K562 (cell line): ENCODE measurements around the gene NTM.

ENCODE experiments used
- BRF1 ChIP-seq: IDR thresholded peaks from 3 replicates; pipeline ENCODE4 v1.6.1; 2011; ENCODE audit warnings: borderline replicate concordance, mild to moderate bottlenecking; ENCODE audit not compliant: insufficient read length; ENCODE audit errors: extremely low read depth
- CBX3 ChIP-seq, 2 experiments: IDR thresholded peaks; 1 replicate in 1 of 2; 2 replicates in 1 of 2; pipeline ENCODE4 v1.6.1; 2012; ENCODE audit warnings: inconsistent platforms in 2 of 2, low read length in 2 of 2, borderline replicate concordance in 1 of 2, control low read depth in 1 of 2
- E2F3 ChIP-seq: fragments of 250-450 bp; sonication (Bioruptor Pico); IDR thresholded peaks from 2 replicates; pipeline ENCODE4 v1.4.0; 2020; ENCODE audit warnings: mild to moderate bottlenecking
- SIN3B ChIP-seq: fragments of 450-650 bp; IDR thresholded peaks from 2 replicates; pipeline ENCODE4 v1.6.1; 2017; ENCODE audit warnings: low read depth, mild to moderate bottlenecking, moderate library complexity
- TEAD4 ChIP-seq, 2 experiments: sonication (generic) in 1 of 2; formaldehyde crosslinking in 1 of 2; IDR thresholded peaks; 2 replicates each; pipeline versions ENCODE4 v1.6.1 to v1.8.0; 2012 to 2022; ENCODE audit warnings: borderline replicate concordance in 1 of 2, inconsistent platforms in 1 of 2, low read length in 1 of 2, mild to moderate bottlenecking in 1 of 2, missing genetic modification reagents in 1 of 2
- U2AF1 ChIP-seq: fragments of 200-400 bp; formaldehyde crosslinking; optimal IDR thresholded peaks from 2 replicates; pipeline ENCODE3; 2017; ENCODE audit warnings: mild to moderate bottlenecking, low read depth, low read length, moderate library complexity
- ZNF146 ChIP-seq: IDR thresholded peaks from one replicate; pipeline ENCODE4 v1.6.1; 2018; ENCODE audit warnings: missing compliant biosample characterization; ENCODE audit not compliant: unreplicated experiment
- ZNF253 ChIP-seq: fragments of 250-450 bp; sonication (Bioruptor Pico); conservative IDR thresholded peaks from 2 replicates; pipeline ENCODE4 v1.6.1; 2021; ENCODE audit warnings: mild to moderate bottlenecking
- TF ChIP-seq, protein P1 (sequence below), 3 experiments: IDR thresholded peaks in 2 of 3; conservative IDR thresholded peaks in 1 of 3; 2 replicates each; pipeline ENCODE4 v1.5.1; 2011 to 2012; ENCODE audit warnings: low read length in 3 of 3, mild to moderate bottlenecking in 3 of 3, control low read depth in 2 of 3, improper control_type of control experiment in 1 of 3, inconsistent platforms in 1 of 3, low read depth in 1 of 3, mixed read lengths in 1 of 3, moderate library complexity in 1 of 3; ENCODE audit not compliant: insufficient read depth in 2 of 3

DNA sequence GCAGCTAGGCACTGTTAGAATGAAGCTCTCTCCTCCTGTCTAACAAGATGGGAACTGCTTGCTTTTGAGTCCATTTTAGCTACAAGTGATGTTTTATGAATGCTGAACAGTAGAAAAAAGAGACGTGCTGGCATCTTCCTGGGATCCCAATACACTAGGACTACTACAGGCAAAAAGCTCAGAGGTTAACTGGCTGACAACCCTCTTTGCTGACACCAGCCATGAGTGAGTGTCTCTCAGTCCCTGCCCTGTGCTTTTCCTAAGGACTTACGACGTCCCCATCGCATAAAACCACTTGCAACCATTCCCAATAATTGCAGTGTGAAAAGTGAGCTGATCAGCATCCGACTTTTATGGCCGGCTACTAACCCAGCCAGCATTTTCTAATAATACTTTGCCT is 213.5 kb downstream of the NTM start:
- no peak for TF ChIP-seq U2AF1
- no peak for TF ChIP-seq ZNF253 (CRISPR knock-in tag)
- TF ChIP-seq E2F3 (CRISPR knock-in tag) = no peak
- TF ChIP-seq SIN3B = no peak
- TF ChIP-seq, protein P1, sequence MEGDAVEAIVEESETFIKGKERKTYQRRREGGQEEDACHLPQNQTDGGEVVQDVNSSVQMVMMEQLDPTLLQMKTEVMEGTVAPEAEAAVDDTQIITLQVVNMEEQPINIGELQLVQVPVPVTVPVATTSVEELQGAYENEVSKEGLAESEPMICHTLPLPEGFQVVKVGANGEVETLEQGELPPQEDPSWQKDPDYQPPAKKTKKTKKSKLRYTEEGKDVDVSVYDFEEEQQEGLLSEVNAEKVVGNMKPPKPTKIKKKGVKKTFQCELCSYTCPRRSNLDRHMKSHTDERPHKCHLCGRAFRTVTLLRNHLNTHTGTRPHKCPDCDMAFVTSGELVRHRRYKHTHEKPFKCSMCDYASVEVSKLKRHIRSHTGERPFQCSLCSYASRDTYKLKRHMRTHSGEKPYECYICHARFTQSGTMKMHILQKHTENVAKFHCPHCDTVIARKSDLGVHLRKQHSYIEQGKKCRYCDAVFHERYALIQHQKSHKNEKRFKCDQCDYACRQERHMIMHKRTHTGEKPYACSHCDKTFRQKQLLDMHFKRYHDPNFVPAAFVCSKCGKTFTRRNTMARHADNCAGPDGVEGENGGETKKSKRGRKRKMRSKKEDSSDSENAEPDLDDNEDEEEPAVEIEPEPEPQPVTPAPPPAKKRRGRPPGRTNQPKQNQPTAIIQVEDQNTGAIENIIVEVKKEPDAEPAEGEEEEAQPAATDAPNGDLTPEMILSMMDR (IDR thresholded peaks at IDR 0.05 in 2 of 3, conservative IDR thresholded peaks at IDR 0.05 in 1 of 3; ENCODE audit: insufficient read depth in 2 of 3, low read depth in 1 of 3, low read length in 3 of 3) = no peak
- no peak for TF ChIP-seq TEAD4 (IDR thresholded peaks at IDR 0.05; ENCODE audit: low read length)
- no peak for TF ChIP-seq TEAD4 (CRISPR knock-in tag; IDR thresholded peaks at IDR 0.05; ENCODE audit: borderline replicate concordance)
- no peak for TF ChIP-seq CBX3 (IDR thresholded peaks at IDR 0.05; ENCODE audit: borderline replicate concordance in 1 of 2, low read length in 2 of 2)
- TF ChIP-seq ZNF146 (CRISPR knock-in tag) = no peak
- TF ChIP-seq BRF1 = no peak
